Epithelial cell of proximal tubule (primary cell): ENCODE results near the gene FXYD5. TPM values are rescaled to one million over a fixed set of nuclear protein-coding genes. Genes with fewer than 3 reads are reported as not detected.

Experiments
- DNase-seq: peaks from one replicate; pipeline ENCODE4 v3.0.0-alpha.2; 2011; ENCODE audit warnings: low read depth
- H3K4me3 ChIP-seq: 2 replicates; pipeline ENCODE4 v1.5.1; 2011; ENCODE audit warnings: low read depth, mild to moderate bottlenecking, low read length
- total RNA-seq: library from RNA; depleted of rRNA; stranded (reverse); fragments of >200 nt; gene quantifications from 2 replicates; pipeline ENCODE4 v1.2.3, GENCODE V29; 2015
- TF ChIP-seq, protein P1 (sequence below): conservative IDR thresholded peaks from 2 replicates; pipeline ENCODE4 v1.5.1; 2012; ENCODE audit warnings: low read depth, mild to moderate bottlenecking, low read length

The FXYD5 gene
- total RNA-seq, 1 donor from 2014 or later: 107 TPM

DNA sequence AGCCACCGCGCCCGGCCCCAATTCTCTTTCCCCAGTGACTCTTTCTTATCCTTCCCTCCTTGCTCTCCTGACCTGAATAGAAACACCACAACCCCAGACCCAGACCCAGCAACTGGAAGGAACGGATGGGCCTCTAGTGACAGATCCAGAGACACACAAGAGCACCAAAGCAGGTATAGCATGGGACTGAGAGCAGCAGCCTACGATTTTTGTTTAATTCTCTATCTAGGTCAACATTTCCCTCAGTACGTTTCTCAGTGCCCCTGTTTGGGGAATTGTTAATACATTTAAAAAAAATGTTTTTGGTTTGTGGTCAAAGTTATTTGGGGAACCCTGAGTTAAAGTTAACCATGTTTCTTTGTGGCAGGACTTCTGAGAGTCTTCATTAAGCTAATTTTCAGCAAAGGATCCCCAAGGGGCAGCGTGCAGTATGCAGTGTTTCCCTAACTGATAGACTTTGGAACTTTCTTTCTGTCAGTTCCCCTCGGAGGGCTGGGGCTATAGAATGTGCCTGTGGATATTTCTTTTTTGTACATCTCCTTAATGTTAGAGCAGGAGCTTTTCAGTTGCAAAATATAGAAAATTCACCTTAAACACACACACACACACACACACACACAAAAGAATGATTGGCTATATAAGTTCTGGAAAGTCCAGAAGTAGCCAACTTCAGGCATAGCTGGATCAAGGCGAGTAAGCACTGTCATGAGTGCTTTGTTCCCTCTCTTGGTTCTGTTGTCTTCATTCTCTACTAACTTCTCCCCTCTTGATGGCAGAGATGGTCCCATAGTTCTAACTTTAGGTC lies 6.3 kb downstream of the FXYD5 start:
- no peak overlapping the region for H3K4me3 ChIP-seq
- no peak for DNase-seq
- TF ChIP-seq, protein P1, sequence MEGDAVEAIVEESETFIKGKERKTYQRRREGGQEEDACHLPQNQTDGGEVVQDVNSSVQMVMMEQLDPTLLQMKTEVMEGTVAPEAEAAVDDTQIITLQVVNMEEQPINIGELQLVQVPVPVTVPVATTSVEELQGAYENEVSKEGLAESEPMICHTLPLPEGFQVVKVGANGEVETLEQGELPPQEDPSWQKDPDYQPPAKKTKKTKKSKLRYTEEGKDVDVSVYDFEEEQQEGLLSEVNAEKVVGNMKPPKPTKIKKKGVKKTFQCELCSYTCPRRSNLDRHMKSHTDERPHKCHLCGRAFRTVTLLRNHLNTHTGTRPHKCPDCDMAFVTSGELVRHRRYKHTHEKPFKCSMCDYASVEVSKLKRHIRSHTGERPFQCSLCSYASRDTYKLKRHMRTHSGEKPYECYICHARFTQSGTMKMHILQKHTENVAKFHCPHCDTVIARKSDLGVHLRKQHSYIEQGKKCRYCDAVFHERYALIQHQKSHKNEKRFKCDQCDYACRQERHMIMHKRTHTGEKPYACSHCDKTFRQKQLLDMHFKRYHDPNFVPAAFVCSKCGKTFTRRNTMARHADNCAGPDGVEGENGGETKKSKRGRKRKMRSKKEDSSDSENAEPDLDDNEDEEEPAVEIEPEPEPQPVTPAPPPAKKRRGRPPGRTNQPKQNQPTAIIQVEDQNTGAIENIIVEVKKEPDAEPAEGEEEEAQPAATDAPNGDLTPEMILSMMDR: no peak

DNA sequence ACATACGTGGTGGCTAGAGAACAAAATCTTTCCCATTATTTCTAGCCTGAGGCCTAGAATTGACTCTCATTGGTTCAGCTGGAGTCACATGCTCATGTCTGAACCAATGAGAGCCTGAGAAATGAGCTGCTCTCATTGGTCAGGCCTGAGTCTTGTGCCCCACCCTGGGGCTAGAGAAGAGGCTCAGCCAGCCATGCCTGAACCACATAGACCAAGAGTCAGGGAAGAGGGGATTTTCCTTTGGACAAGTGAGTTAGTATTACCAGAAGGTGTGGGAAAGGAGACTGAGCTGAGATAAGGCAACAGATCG lies 6.9 kb downstream of the FXYD5 start:
- TF ChIP-seq, protein P1: no peak
- no peak for DNase-seq
- no peak overlapping the region for H3K4me3 ChIP-seq

DNA sequence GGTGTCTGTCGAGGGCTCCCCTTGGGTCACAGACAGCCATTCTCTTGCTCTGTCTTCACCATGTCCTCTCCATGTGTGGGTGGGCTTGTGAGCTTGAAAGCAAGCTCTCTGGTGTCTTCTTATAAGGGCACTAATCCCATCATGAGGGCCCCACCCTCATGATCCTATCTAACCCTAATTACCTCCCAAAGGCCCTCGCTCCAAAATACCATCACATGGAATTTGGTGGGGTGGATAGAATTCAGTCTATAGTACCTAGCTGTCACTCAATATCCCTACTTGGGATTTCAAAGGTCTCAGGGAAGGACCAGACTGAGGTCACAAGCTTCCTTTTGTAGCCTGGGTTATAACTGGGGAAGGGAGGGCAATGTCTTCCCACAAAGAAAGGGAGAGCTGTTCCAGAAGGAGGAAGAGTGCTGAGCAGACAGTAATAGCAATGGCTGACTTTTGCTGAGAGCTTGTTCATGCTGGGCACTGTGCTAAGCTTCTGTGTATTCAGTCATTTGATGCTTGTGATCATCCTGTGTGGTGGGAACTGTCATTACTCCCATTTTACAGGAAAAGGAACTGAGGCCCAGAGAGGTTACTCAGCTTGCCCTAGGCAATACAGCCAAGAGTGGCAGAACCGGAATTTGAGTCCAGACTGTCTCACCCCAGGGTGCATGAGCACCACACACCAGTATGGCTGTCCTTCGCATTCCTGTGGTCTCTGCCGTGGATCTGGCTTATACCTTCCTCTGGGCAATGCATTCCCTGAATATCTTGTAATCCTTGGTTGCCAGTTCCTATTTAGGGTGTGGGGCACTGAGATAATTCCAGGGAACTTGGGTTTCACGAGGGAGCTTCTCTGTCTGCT lies 8.2 kb downstream of the FXYD5 start:
- no peak overlapping the region for H3K4me3 ChIP-seq
- no peak for DNase-seq
- TF ChIP-seq, protein P1: no peak

DNA sequence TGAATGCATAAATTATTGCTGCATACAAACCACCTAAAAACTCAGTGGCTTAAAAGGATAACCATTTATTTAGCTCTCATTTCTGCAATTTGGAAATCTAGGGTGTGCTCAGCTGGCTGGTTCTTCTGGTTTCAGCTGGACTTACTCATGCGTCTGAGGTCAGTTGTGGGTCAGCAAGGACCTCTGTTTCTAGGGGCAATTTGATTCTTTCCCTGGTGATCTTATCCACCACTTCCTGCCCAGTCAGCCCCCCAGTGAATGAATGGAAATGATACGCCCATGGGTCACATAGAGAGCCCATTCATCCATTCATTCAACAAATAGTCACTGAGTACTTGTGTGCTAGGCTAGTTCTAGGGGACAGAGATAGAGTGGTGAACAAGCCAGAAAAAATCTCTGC lies 9.9 kb downstream of the FXYD5 start:
- no peak for DNase-seq
- TF ChIP-seq, protein P1: no peak

DNA sequence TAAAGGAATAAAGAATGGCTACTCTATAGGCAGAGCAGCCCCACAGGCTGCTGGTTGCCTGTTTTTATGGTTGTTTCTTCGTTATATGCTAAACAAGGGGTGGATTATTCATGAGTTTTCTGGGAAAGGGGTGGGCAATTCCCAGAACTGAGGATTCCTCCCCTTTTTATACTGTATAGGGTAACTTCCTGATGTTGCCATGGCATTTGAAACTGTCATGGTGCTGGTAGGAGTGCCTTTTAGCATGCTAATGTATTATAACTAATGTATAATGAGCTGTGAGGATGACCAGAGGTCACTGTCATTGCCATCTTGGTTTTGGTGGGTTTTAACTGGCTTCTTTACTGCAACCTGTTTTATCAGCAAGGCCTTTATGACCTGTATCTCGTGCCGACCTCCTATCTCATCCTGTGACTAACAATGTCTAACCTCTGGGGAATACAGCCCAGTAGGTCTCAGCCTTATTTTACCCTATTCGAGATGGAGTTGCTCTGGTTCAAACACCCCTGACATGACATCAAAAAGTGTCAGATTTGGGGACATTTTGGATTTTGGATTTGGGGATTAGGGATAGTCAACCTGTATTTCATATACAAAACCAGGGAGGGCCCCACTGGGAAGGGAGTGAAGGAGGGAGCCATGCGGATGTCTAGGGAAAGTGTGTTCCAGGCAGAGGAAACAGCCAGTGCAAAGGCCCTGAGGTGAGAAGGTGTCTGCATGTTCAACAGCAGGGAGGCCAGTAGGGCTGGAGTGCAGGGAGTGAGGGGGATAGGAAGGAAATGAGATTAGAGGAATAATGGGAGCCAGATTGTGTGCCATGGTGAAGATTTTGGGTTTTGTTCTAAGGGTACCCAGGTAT lies 10.9 kb downstream of the FXYD5 start:
- TF ChIP-seq, protein P1: no peak
- H3K4me3 ChIP-seq: no peak overlapping the region
- DNase-seq: no peak

More for the DNA sequence above, 9.9 kb downstream of the FXYD5 start:
- H3K4me3 ChIP-seq: no peak overlapping the region

DNA sequence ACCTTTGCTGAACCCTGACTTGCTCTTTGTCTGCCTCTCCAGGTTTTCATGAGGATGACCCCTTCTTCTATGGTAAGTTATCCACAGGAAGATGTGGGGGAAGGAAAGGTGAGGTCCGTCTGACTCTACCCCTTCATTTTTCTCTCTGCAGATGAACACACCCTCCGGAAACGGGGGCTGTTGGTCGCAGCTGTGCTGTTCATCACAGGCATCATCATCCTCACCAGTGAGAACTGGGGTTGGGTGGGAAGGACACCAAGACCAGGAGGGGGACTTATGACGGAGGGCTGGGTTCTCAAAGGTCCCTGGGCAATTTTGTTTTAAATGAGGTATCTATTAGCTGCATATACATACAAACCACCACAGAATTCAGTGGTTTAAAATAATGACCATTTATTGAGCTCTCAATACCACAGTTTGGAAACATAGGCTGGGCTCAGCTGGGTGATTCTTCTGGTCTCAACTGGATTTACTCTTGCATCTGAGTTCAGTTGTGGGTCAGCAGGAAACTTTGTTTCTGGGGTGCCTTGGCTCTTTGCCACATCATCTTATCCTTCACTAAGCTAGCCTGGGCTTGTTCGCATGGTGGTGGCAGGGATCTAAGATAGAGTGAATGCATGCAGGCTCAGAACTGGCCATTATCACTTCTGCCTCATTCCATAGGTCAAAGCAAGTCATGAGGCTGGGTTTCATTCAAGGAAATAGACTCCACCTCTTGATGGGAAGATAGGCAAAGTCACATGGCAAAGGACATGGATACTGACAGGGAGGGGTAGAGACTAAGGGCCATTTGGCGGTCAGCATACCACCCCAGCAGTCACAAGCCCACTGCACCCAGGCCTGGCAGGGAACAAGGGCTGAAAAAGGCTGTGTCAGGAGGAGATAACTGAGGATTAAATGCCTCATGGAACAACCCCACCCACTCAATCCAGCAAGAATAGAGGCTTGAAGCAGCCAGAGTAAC lies 11.8 kb downstream of the FXYD5 start:
- no peak for DNase-seq
- H3K4me3 ChIP-seq: no peak overlapping the region
- TF ChIP-seq, protein P1: no peak
